GM13976 (cell line): ENCODE results near the gene TXLNB.

ENCODE experiments used
- DNase-seq: peaks from one replicate; pipeline ENCODE4 v3.0.0; 2012; ENCODE audit warnings: low spot score
- in situ Hi-C: fragments of 300-500 bp; cut with MboI; formaldehyde crosslinking; loops from one replicate; pipeline ENCODE4 v1.12.0; 2022; ENCODE audit warnings: low sequenced_read_pairs, mixed read lengths, inconsistent platforms; ENCODE audit not compliant: unreplicated experiment
- TF ChIP-seq, protein P1 (sequence below): IDR thresholded peaks from 2 replicates; pipeline ENCODE4 v1.5.1; 2012; ENCODE audit warnings: borderline replicate concordance, mild to moderate bottlenecking; ENCODE audit not compliant: insufficient read depth; ENCODE audit errors: extremely low read depth, missing control alignments, control extremely low read depth

TXLNB gene

DNA sequence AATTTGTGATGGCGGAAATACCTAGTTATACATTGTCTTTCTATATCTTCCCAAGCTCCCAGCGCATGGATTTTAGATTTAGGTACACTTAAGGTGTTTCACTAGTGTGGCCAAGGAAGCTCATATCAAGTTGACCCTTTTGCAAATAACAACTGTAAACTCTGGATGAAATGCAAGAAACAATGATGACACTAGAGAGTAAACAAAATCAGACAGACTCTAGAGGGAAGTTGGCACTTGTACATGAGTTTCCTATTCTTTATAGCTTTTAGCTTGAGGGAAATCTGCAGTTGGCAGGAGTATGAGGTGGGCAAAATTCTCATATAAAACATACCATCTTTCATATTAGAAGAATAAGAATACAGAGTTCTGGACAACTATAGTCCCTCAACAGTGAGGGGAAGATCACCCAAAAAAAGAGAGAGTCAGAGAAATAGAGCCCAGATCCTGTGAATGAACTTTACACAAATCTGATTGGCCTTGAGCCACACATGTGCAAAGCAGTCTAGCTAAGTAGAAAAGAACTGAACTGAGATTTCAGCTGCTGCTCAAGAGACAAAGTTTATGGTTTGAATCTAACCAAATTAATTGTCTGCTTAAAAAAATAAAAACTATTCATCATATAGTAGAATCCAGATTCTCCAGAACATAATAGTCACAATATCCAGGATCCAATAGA lies 26.1 kb downstream of the TXLNB start:
- no peak for DNase-seq
- TF ChIP-seq, protein P1, sequence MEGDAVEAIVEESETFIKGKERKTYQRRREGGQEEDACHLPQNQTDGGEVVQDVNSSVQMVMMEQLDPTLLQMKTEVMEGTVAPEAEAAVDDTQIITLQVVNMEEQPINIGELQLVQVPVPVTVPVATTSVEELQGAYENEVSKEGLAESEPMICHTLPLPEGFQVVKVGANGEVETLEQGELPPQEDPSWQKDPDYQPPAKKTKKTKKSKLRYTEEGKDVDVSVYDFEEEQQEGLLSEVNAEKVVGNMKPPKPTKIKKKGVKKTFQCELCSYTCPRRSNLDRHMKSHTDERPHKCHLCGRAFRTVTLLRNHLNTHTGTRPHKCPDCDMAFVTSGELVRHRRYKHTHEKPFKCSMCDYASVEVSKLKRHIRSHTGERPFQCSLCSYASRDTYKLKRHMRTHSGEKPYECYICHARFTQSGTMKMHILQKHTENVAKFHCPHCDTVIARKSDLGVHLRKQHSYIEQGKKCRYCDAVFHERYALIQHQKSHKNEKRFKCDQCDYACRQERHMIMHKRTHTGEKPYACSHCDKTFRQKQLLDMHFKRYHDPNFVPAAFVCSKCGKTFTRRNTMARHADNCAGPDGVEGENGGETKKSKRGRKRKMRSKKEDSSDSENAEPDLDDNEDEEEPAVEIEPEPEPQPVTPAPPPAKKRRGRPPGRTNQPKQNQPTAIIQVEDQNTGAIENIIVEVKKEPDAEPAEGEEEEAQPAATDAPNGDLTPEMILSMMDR, result no peak
- in situ Hi-C loops, result no loop called here

DNA sequence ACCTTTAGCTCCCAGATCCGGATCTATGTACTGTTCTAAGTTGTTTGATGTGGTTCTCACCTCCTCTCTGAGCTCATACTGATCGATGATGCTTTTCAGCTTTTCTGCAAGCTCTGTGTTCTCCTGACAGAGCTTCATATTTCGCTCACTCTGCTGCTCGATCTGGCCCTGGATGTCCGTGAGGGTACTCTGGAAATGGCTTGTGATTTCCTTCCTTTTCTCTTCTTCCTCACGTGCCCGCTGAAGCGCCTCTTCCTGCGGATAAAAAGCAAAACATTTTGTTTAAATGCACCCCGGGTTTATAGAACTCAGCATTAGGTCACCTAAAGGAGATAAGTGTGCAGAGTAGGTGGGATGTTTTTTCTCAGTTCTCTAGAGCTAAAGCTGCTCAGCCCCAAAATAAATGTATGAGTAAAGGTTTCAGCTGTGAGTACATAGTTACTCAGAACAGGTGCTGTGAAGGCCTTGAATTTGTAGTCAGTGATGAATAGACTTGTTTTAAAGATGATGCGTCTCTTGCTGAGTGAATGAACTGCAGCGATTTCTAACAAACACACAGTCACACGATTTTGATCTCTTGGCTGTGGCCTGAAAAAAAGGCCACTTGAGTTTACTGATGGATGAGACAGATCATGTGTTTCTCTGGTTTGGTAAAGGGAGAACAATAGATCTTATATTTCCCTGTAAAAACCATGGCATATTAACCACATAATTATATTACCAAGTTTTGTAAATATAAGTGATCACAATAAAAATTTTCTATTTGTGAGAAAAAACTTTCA lies 29.1 kb downstream of the TXLNB start:
- in situ Hi-C loops, result no loop called here
- TF ChIP-seq, protein P1, result no peak

DNA sequence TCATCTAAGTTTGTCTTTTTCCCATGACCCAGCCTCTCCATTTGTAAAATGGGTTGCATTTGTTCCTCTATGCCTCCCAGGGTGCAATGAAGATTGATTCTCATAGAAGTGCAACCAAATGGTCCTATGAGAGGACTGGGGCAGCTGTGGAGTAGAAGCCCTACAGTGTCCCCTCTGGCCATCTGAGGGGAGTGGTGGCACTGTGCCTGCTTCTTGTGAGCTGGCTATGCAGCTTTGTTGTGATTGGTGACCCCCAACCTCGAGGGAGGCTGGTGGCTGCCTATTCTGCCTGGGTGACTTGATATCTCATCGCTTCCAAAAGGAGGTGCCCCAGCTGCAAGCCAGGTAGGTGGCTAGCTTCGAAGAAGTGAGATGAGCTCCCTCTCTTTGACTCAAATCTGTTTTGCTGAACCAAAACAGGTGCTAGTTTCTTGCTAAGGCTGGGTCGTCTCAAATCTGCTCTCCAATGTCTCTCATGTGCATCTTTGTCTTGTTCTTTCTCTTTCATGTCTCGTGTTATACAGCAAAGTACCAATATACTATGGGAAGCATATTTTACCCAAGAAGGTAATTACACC lies 33.9 kb downstream of the TXLNB start:
- in situ Hi-C loops, result no loop called here
- TF ChIP-seq, protein P1, result no peak
- no peak for DNase-seq

More for the DNA sequence above, 29.1 kb downstream of the TXLNB start:
- peak; percentile 58 for DNase-seq

DNA sequence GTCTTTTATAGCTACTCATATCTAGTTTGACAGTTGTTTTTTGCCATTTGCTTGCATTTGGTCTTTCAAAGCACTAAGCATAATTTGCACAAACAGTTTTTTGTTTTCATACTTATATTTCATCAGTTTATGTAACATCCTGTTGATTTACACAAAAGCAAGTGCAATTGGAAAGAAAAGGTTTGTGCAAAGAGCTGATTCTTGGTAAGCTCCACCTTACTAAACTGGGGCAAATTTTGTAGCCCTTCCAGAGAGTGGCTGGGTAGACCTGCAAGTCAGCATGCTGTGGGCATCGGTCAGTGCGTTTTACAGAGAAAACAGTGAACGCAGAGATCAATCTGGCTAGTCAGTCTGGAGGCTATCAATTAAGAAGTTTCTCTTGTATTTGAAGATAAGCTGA lies 34.5 kb downstream of the TXLNB start:
- TF ChIP-seq, protein P1, result no peak
- in situ Hi-C loops, result no loop called here
- no peak for DNase-seq

DNA sequence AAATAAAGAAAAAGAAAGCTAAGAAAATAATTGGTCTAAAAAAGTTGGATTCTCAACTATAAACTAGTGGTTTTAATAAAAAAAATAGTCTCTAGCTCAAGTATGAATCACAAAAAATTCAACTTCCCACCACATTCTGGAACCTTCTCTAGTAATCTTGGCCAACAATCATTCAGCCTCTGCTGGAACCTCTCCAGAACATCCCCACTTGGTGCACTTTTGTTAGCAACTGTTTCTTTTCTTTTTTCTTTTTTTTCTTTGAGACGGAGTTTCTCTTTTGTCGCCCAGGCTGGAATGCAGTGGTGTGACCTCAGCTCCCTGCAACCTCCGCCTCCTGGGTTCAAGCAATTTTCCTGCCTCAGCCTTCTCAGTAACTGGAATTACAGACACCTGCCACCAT lies 35.7 kb downstream of the TXLNB start:
- TF ChIP-seq, protein P1, result no peak
- in situ Hi-C loops, result no loop called here
- DNase-seq, result no peak

DNA sequence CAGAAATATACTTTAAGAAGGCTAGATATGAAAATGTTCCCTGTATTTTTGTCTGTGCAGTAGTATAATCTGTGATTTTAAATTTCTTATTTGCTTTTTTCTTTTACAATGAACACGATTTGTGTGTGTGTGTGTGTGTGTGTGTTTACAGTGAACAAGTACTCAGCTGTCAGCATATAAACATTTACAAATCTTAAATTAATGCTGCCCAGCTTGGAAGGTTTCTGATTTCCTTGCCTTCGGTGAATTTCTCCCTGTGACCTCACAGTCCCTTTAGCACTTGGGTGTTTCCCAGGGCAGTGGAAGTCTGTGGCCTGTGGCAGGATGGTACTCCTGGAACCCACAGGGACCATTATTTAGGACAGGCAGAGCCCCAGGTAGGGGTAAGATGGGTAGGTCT lies 37.6 kb downstream of the TXLNB start:
- DNase-seq, result no peak
- in situ Hi-C loops, result no loop called here
- TF ChIP-seq, protein P1, result no peak
